PC-9 (cell line): ENCODE results near the gene RAB35. TPM values are rescaled to one million over a fixed set of nuclear protein-coding genes. Genes with fewer than 3 reads are reported as not detected.

ENCODE experiments used
- BruUV-seq: library from RNA; stranded (reverse); fragments of 400-500 nt; replicated peaks from 2 replicates; lab custom pipeline; 2021; lab: Mats Ljungman, UMichigan
- CTCF ChIA-PET: fragments of 300-600 bp; sonication (Branson Sonifier 250); formaldehyde crosslinking; loops from one replicate; lab custom pipeline; 2022; ENCODE audit warnings: antibody characterized with exemption; lab: Charles Lee
- POLR2A ChIA-PET: fragments of 300-600 bp; sonication (Branson Sonifier 250); formaldehyde crosslinking; loops from one replicate; lab custom pipeline; 2022; ENCODE audit warnings: antibody characterized with exemption; ENCODE audit not compliant: unreplicated experiment; lab: Charles Lee
- DNase-seq, 2 experiments: peaks; one replicate each; pipeline versions ENCODE4 v3.0.0 to v3.0.0-alpha.2; 2015 to 2022; ENCODE audit warnings: mixed read lengths in 1 of 2
- H2AFZ ChIP-seq: fragments of 200-600 bp; sonication (generic); 2 replicates; pipeline ENCODE4 v1.8.1; 2017; ENCODE audit warnings: antibody characterized with exemption
- H3F3A ChIP-seq: fragments of 200-600 bp; sonication (generic); 2 replicates; pipeline ENCODE4 v1.8.1; 2017; ENCODE audit warnings: antibody characterized with exemption, mild to moderate bottlenecking, low read depth; ENCODE audit not compliant: insufficient read depth
- H3K27ac ChIP-seq: fragments of 200-600 bp; sonication (generic); 2 replicates; pipeline ENCODE4 v1.6.1; 2016; ENCODE audit warnings: mixed run types
- H3K27me3 ChIP-seq: fragments of 200-600 bp; sonication (generic); 2 replicates; pipeline ENCODE4 v1.6.1; 2016; ENCODE audit warnings: low read depth, mixed run types; ENCODE audit not compliant: insufficient read depth
- H3K36me3 ChIP-seq: fragments of 200-600 bp; sonication (generic); 2 replicates; pipeline ENCODE4 v1.6.1; 2016; ENCODE audit warnings: low read depth, mixed run types
- H3K4me1 ChIP-seq: fragments of 200-600 bp; sonication (generic); replicated peaks from 2 replicates; pipeline ENCODE4 v1.6.1; 2016; ENCODE audit warnings: mixed run types; ENCODE audit not compliant: insufficient read depth
- H3K4me2 ChIP-seq: fragments of 200-600 bp; sonication (generic); 2 replicates; pipeline ENCODE4 v1.6.1; 2017; ENCODE audit warnings: mixed run types
- H3K4me3 ChIP-seq: fragments of 200-600 bp; sonication (generic); 2 replicates; pipeline ENCODE4 v1.6.1; 2016; ENCODE audit warnings: mixed run types
- H3K79me2 ChIP-seq: fragments of 200-600 bp; sonication (generic); 2 replicates; pipeline ENCODE4 v1.6.1; 2017; ENCODE audit warnings: low read depth, mixed run types
- H3K9me2 ChIP-seq: fragments of 200-600 bp; sonication (generic); 2 replicates; pipeline ENCODE4 v1.8.1; 2017; ENCODE audit warnings: mild to moderate bottlenecking; ENCODE audit not compliant: insufficient read depth
- H3K9me3 ChIP-seq: fragments of 200-600 bp; sonication (generic); 2 replicates; pipeline ENCODE4 v1.8.1; 2016; ENCODE audit warnings: low read depth; ENCODE audit not compliant: insufficient read depth
- H4K20me1 ChIP-seq: fragments of 200-600 bp; sonication (generic); 2 replicates; pipeline ENCODE4 v1.8.1; 2017; ENCODE audit not compliant: insufficient read depth
- EZH2 ChIP-seq: fragments of 200-600 bp; sonication (generic); IDR thresholded peaks from 2 replicates; pipeline ENCODE4 v1.8.0; 2017; ENCODE audit warnings: antibody characterized with exemption, low read depth
- intact Hi-C: fragments of 100-400 bp; cut with micrococcal nuclease; formaldehyde crosslinking; loops from one replicate; pipeline ENCODE4 v1.10.0; 2022; ENCODE audit not compliant: unreplicated experiment
- total RNA-seq: library from RNA; stranded (reverse); gene quantifications from 2 replicates; pipeline ENCODE4 v1.2.3, GENCODE V29; 2021
- TF ChIP-seq, protein P1 (sequence below): fragments of 200-600 bp; sonication (generic); conservative IDR thresholded peaks from 2 replicates; pipeline ENCODE4 v1.6.1; 2017; ENCODE audit warnings: mixed run types, antibody characterized with exemption, mild to moderate bottlenecking, moderate library complexity

Gene RAB35
- total RNA-seq, 1 experiment from 2014 or later: 52.0 TPM

GRCh38 chr12:120099738-120100137, 16.8 kb downstream of the RAB35 start:
- H3K9me3 ChIP-seq: no peaks in the 10 kb centered on the region
- CTCF ChIA-PET: no interaction called here
- TF ChIP-seq EZH2: no peak
- TF ChIP-seq, protein P1, sequence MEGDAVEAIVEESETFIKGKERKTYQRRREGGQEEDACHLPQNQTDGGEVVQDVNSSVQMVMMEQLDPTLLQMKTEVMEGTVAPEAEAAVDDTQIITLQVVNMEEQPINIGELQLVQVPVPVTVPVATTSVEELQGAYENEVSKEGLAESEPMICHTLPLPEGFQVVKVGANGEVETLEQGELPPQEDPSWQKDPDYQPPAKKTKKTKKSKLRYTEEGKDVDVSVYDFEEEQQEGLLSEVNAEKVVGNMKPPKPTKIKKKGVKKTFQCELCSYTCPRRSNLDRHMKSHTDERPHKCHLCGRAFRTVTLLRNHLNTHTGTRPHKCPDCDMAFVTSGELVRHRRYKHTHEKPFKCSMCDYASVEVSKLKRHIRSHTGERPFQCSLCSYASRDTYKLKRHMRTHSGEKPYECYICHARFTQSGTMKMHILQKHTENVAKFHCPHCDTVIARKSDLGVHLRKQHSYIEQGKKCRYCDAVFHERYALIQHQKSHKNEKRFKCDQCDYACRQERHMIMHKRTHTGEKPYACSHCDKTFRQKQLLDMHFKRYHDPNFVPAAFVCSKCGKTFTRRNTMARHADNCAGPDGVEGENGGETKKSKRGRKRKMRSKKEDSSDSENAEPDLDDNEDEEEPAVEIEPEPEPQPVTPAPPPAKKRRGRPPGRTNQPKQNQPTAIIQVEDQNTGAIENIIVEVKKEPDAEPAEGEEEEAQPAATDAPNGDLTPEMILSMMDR: no peak
- H4K20me1 ChIP-seq: peaks cover 8% of the 10 kb centered on the region; the same call in 1 of the 2 replicates
- POLR2A ChIA-PET: no interaction called here
- H3K4me1 ChIP-seq: no peaks in the 10 kb centered on the region
- no peak for DNase-seq
- peaks cover 5% of the 10 kb centered on the region; the same call in 1 of the 2 replicates for H3K79me2 ChIP-seq
- BruUV-seq: no TSS peak
- no peaks in the 10 kb centered on the region for H3K27me3 ChIP-seq
- H3K36me3 ChIP-seq: no peaks in the 10 kb centered on the region
- intact Hi-C loops: no loop called here
- no peak overlapping the region for H2AFZ ChIP-seq
- no peak overlapping the region for H3K4me2 ChIP-seq
- no peaks in the 10 kb centered on the region for H3F3A ChIP-seq
- H3K9me2 ChIP-seq: no peaks in the 10 kb centered on the region
- H3K4me3 ChIP-seq: no peak overlapping the region
- no peak overlapping the region for H3K27ac ChIP-seq

DNA sequence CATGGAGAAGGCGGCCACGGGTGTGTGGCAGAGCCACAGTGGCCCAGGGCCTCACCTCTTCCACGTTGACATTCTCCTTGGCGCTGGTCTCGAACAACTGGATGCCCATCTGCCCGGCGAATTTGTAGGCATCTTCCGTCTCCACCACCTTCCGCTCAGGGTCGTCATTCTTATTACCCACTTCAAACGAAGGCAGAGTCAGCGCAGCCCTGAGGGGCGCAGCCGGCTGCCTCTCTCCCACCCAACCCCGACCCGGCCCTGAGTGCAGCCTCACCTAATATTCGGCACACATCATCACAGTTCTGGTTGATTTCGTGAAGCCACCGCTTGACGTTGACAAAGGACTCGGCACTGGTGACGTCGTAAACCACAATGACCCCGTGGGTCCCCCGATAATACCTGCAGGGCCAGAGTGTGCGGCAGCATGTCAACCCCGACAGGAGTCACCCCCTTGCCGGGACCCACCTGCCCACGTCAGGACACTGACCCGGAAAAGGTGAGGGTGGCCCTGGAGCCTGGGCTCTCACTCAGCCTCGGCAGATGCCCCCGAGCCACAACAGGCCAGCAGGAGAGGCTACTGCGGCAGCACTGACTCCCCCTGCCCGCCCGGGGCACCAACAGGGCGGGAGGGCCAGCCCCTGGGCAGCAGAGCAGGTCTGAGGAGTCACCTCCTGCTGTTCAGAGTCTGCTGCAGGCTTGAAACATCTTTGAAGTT, 17.6 kb downstream of the RAB35 start:
- TF ChIP-seq, protein P1: no peak
- TF ChIP-seq EZH2: no peak
- Histone ChIP-seq H3K36me3 (no peaks in the 10 kb centered on the region), H3K4me2 (no peak overlapping the region), H4K20me1 (peaks cover 8% of the 10 kb centered on the region; the same call in 1 of the 2 replicates), H3K9me3 (no peaks in the 10 kb centered on the region), H3K4me3 (no peak overlapping the region), H2AFZ (no peak overlapping the region), H3K27ac (no peak overlapping the region), H3F3A (no peaks in the 10 kb centered on the region), H3K79me2 (peaks cover 3% of the 10 kb centered on the region; the same call in 1 of the 2 replicates), H3K9me2 (no peaks in the 10 kb centered on the region), H3K4me1 (no peaks in the 10 kb centered on the region), H3K27me3 (no peaks in the 10 kb centered on the region)
- CTCF ChIA-PET: no interaction called here
- intact Hi-C loops: no loop called here
- no peak for DNase-seq
- no TSS peak for BruUV-seq
- POLR2A ChIA-PET: no interaction called here

GRCh38 chr12:120096671-120097202, 19.8 kb downstream of the RAB35 start:
- Histone ChIP-seq H2AFZ (no peak overlapping the region), H3K79me2 (no peaks in the 10 kb centered on the region; the same call in 1 of the 2 replicates), H3K9me2 (no peaks in the 10 kb centered on the region), H4K20me1 (peaks cover 5% of the 10 kb centered on the region; the same call in 1 of the 2 replicates), H3K4me1 (no peaks in the 10 kb centered on the region), H3K27ac (no peak overlapping the region), H3K9me3 (no peaks in the 10 kb centered on the region), H3K27me3 (no peaks in the 10 kb centered on the region), H3K36me3 (no peaks in the 10 kb centered on the region), H3F3A (no peaks in the 10 kb centered on the region), H3K4me2 (no peak overlapping the region), H3K4me3 (no peak overlapping the region)
- DNase-seq: no peak
- POLR2A ChIA-PET: interaction anchor here (0.6 kb wide), 1 partner anchor 197 kb away, joined by 5 read pairs; no protein-coding TSS in a partner anchor
- intact Hi-C loops: no loop called here
- no TSS peak for BruUV-seq
- no peak for TF ChIP-seq EZH2
- TF ChIP-seq, protein P1: no peak
- CTCF ChIA-PET: no interaction called here
